Panc1 (cell line): ENCODE measurements around the gene PCDH15.

ENCODE experiments used
- POLR2AphosphoS5 ChIP-seq: IDR thresholded peaks from 2 replicates; pipeline ENCODE4 v1.6.1; 2012; ENCODE audit warnings: mild to moderate bottlenecking, low read depth, low read length, moderate library complexity
- TF ChIP-seq, protein P1 (sequence below): fragments of 450-650 bp; IDR thresholded peaks from 2 replicates; pipeline ENCODE4 v1.5.1; 2017; ENCODE audit warnings: mild to moderate bottlenecking
- TF ChIP-seq, protein P2 (sequence below), 2 experiments: IDR thresholded peaks; 2 replicates each; pipeline ENCODE4 v1.6.1; 2011 to 2012; ENCODE audit warnings: low read depth in 2 of 2, control low read depth in 1 of 2, low read length in 1 of 2, mild to moderate bottlenecking in 1 of 2, moderate library complexity in 1 of 2; ENCODE audit not compliant: insufficient read depth in 1 of 2

DNA sequence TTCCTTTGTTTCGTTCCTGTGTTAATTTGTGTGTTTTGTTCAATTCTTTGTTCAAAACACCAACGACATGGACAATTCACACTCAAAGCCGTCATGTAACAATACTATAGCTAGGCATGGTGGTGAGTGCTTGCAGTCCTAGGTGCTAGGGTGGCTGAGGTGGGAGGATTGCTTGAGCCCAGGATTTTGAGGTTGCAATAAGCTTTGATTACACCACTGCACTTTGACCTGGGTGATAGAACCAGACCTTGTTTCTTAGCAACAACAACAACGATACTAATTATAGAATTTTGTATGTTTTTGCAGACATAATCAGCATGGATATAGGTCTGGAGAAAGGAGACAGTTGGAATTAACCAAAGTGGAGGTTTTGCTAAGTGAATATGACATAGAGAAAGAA, 936.2 kb downstream of the PCDH15 start:
- TF ChIP-seq POLR2AphosphoS5 = no peak
- TF ChIP-seq, protein P1, sequence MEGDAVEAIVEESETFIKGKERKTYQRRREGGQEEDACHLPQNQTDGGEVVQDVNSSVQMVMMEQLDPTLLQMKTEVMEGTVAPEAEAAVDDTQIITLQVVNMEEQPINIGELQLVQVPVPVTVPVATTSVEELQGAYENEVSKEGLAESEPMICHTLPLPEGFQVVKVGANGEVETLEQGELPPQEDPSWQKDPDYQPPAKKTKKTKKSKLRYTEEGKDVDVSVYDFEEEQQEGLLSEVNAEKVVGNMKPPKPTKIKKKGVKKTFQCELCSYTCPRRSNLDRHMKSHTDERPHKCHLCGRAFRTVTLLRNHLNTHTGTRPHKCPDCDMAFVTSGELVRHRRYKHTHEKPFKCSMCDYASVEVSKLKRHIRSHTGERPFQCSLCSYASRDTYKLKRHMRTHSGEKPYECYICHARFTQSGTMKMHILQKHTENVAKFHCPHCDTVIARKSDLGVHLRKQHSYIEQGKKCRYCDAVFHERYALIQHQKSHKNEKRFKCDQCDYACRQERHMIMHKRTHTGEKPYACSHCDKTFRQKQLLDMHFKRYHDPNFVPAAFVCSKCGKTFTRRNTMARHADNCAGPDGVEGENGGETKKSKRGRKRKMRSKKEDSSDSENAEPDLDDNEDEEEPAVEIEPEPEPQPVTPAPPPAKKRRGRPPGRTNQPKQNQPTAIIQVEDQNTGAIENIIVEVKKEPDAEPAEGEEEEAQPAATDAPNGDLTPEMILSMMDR = no peak
- TF ChIP-seq, protein P2, sequence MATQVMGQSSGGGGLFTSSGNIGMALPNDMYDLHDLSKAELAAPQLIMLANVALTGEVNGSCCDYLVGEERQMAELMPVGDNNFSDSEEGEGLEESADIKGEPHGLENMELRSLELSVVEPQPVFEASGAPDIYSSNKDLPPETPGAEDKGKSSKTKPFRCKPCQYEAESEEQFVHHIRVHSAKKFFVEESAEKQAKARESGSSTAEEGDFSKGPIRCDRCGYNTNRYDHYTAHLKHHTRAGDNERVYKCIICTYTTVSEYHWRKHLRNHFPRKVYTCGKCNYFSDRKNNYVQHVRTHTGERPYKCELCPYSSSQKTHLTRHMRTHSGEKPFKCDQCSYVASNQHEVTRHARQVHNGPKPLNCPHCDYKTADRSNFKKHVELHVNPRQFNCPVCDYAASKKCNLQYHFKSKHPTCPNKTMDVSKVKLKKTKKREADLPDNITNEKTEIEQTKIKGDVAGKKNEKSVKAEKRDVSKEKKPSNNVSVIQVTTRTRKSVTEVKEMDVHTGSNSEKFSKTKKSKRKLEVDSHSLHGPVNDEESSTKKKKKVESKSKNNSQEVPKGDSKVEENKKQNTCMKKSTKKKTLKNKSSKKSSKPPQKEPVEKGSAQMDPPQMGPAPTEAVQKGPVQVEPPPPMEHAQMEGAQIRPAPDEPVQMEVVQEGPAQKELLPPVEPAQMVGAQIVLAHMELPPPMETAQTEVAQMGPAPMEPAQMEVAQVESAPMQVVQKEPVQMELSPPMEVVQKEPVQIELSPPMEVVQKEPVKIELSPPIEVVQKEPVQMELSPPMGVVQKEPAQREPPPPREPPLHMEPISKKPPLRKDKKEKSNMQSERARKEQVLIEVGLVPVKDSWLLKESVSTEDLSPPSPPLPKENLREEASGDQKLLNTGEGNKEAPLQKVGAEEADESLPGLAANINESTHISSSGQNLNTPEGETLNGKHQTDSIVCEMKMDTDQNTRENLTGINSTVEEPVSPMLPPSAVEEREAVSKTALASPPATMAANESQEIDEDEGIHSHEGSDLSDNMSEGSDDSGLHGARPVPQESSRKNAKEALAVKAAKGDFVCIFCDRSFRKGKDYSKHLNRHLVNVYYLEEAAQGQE (IDR thresholded peaks at IDR 0.05; ENCODE audit: insufficient read depth in 1 of 2, low read depth in 2 of 2, low read length in 1 of 2) = no peak
